Measurements from ENCODE around the gene GAB4.

The GAB4 gene

DNA sequence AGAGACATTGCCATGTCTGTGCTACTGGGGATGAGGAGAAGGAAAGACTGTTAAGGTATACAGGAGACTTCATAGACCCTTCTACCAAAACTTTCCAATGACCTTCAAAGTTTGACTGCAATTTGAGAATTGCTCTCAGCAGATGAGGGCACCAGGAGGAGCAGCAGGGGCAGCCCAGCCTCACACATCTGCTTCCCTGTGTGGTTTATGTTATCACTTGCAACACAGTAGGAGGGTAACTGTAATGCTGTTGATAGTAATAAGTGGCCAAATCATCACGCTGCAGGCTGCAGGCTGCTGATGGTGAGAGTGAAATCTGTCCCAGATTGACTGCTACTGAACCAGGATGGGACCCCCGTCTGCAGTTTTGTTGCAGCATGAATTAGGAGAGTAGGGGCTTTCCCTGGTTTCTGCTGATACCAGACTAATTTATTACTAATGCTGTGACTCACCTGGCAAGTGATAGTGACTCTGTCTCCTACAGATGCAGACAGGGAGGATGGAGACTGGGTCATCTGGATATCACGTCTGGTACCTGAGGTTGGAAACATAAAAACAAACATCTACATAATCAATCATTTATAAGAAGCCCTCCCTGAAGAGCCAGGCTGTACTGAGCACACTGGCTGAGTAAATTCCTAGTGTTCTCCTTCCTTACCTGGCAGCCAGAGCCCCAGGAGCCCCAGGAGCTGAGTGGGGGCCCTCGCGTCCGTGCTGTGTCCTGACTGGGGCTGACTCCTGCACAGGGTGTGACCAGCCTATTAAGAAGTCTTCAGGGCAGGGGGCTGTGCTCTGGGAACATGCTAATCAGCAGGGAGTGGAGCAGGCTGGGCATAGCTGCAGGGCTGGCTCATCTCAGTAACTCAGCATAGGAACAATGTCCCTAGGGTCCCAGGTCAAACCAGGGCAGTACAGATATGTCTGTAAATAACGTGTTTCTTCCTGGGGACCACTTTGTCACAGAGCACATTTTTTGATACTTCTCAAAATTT lies 74.4 kb downstream of the GAB4 start:
- H3K4me3 ChIP-seq (ENCODE audit: low read length), result no peak overlapping the region
- TF ChIP-seq, protein P1, sequence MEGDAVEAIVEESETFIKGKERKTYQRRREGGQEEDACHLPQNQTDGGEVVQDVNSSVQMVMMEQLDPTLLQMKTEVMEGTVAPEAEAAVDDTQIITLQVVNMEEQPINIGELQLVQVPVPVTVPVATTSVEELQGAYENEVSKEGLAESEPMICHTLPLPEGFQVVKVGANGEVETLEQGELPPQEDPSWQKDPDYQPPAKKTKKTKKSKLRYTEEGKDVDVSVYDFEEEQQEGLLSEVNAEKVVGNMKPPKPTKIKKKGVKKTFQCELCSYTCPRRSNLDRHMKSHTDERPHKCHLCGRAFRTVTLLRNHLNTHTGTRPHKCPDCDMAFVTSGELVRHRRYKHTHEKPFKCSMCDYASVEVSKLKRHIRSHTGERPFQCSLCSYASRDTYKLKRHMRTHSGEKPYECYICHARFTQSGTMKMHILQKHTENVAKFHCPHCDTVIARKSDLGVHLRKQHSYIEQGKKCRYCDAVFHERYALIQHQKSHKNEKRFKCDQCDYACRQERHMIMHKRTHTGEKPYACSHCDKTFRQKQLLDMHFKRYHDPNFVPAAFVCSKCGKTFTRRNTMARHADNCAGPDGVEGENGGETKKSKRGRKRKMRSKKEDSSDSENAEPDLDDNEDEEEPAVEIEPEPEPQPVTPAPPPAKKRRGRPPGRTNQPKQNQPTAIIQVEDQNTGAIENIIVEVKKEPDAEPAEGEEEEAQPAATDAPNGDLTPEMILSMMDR (conservative IDR thresholded peaks at IDR 0.05; ENCODE audit: low read depth, low read length), result no peak
- DNase-seq (ENCODE audit: low read depth), result no peak

DNA sequence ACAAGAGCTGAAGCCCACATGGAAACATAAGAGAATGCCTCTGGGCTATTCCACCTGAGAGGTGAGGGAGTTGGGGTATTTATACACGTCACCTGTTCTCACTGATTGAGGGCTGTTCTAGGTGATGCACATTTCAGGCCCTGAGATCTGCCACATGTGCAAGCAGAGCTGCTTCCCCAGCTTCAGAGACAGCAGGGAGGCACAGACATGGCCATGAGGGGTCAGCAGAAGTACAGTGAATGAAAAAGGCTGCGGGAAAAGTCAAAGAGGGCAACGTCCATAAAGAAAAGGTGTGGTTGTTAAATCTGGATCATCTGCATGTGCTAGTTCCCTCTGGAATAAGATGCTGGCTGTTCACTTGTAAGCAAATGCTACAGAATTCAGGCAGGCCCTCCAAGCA lies 75.4 kb downstream of the GAB4 start:
- TF ChIP-seq, protein P1 (conservative IDR thresholded peaks at IDR 0.05; ENCODE audit: low read depth, low read length), result peak; percentile 16
- no peak for DNase-seq (ENCODE audit: low read depth)
- H3K4me3 ChIP-seq (ENCODE audit: low read length), result no peak overlapping the region

DNA sequence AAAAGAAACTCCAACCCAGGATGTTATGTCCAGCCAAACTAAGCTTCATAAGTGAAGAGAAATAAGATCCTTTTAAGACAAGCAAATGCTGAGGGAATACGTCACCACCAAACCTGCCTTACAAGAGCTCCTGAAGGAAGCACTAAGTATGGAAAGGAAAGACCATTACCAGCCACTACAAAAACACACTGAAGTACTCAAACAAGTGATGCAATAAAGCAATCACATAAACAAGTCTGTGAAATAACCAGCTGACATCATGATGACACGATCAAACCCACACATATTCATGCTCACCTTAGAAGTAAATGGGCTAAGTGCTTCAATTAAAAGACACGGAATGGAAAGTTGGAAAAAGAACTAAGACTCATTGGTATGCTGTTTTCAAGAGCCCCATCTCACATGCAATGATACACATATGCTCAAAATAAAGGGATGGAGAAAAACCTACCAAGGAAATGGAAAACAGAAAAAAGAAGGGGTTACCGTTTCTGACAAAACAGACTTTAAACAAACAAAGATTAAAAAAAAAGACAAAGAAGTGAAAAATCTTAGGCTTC lies 82.5 kb downstream of the GAB4 start:
- TF ChIP-seq, protein P1 (conservative IDR thresholded peaks at IDR 0.05; ENCODE audit: low read depth, low read length), result no peak

DNA sequence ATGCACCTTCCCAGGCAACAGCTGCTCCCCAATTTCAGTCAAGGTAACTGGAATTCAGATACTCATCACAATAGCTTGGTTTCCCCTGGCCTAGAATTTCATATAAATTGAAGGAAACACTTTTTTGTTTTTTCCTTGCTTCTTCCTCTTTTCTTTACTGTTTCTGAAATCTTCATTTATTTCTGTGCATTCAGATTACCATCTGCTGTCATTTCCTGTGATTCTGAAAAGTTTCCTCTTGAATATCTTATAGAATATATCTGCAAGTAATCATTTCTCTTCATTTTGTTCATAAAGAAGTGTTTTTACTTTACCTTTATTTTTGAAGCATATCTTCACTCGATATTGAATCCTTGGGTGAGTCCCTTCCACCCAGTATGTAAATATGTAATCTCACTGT lies 85.3 kb downstream of the GAB4 start:
- TF ChIP-seq, protein P1 (conservative IDR thresholded peaks at IDR 0.05; ENCODE audit: low read depth, low read length), result no peak
- H3K4me3 ChIP-seq (ENCODE audit: low read length), result no peak overlapping the region
- DNase-seq (ENCODE audit: low read depth), result no peak

More for the DNA sequence above, 82.5 kb downstream of the GAB4 start:
- no peak overlapping the region for H3K4me3 ChIP-seq (ENCODE audit: low read length)
- no peak for DNase-seq (ENCODE audit: low read depth)

DNA sequence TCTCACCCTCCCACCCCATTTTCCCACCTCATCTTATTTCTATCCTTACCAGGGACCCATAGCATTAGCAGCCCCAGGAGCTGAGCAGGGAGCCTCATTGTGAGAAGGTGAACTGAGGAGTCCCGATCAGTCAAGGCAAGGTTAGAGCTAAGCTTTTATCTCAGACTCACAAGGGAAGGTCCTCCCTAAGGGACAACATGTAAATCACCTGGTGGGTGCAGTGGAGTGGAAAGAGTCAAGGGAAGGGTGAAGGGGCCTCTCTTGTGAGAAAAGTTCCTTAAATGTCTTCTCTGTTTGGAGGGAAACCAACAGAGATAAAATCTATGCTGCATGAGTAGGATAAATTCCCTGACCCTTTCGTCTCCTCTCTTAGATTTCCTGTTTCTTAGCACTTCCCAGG lies 85.9 kb downstream of the GAB4 start:
- TF ChIP-seq, protein P1 (conservative IDR thresholded peaks at IDR 0.05; ENCODE audit: low read depth, low read length), result no peak

DNA sequence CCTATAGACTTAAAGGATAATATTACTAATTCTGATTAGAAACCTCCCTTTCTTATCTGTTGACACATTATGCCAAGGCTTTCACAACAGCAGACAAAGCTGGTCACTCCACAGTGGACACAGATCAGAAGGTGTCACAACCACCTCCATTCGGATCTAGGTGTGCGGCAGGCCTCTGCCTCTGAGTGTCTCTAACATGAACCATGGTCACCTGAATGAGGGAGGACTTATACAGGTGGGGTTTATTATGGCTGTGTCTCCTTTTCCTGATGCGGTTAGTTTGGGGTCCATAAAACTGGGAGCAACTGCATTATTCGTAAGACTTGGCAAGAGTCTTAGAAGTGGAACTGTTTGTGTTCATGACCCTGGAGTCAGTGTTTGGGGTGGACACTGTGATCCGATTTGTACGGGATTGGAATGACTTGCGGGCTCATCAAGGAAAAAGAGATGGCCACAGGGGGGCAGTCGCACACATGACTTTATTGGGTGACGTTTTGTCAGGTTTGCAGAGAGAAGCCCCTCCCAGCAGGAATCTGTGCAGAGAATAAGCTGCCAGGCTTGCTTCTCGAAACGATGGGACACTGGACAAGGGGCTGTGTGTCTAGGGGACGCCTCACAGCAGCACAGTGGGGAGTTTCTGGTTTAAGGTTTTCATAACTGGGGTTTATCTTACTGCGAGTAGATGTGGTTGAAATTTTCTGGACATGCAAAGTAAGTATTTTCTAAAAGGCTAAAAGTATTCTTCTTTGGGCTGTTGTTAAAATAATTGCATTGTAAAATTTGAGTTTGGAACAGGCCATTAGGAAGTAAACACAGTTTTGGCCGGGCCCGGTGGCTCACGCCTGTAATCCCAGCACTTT lies 90.6 kb downstream of the GAB4 start:
- TF ChIP-seq, protein P1 (conservative IDR thresholded peaks at IDR 0.05; ENCODE audit: low read depth, low read length), result peak; percentile 70
- no peak overlapping the region for H3K4me3 ChIP-seq (ENCODE audit: low read length)
- no peak for DNase-seq (ENCODE audit: low read depth)

More for the DNA sequence above, 85.9 kb downstream of the GAB4 start:
- no peak for DNase-seq (ENCODE audit: low read depth)
- H3K4me3 ChIP-seq (ENCODE audit: low read length), result no peak overlapping the region

All from retinal pigment epithelial cell (primary cell).